HG03432 (cell line): Measurements from ENCODE around the gene FBXO2.
"Not testable (repeated sequence)": the region's sequence is repeated elsewhere in the genome, so short reads cannot be mapped to it uniquely, and the experiment has no call there.

Experiments used
- ATAC-seq: cut with Tn5 transposase; IDR thresholded peaks from one replicate; pipeline ENCODE4 v1.9.1; 2021; ENCODE audit warnings: mild to moderate bottlenecking, moderate library complexity; ENCODE audit not compliant: unreplicated experiment

FBXO2 gene

DNA sequence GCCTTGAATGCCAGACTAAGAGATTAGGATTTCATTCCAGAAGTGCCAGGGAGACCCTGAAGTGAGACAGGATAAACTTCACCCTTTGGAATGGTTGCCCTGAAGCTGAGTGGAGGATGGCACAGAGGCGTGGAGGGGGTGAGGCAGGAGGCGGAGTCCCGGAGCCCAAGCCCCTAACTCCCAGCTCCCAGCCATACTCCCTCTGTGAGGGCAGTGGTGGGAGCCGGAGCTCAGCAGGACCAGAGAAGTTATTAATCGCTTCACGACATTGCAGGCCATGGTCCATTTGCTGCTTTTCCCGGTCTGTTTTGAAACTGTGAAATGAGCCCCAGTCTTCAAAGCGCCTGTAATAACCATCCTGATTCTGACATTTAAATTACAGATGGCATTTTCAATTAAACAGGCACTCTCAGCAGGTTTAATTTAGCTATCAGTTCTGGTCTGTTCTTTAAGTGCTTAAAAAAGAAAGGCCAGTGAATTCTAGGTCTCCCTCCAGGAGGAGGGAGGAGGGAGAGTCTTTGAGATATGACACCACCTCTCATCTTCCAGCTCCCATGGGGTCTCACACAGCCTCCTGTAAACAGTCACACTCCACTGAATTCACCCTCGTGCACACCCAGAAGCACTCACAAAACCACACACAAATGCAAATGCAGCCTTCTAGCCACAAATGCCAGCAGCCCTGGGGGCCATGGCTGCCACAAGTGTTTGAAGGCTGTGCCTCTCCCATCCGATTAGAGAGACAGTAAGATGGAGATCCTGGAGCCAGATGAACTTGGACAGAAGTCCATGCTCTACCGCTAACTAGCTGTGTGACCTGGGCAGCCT, 19.6 kb downstream of the FBXO2 start:
- ATAC-seq: no peak

DNA sequence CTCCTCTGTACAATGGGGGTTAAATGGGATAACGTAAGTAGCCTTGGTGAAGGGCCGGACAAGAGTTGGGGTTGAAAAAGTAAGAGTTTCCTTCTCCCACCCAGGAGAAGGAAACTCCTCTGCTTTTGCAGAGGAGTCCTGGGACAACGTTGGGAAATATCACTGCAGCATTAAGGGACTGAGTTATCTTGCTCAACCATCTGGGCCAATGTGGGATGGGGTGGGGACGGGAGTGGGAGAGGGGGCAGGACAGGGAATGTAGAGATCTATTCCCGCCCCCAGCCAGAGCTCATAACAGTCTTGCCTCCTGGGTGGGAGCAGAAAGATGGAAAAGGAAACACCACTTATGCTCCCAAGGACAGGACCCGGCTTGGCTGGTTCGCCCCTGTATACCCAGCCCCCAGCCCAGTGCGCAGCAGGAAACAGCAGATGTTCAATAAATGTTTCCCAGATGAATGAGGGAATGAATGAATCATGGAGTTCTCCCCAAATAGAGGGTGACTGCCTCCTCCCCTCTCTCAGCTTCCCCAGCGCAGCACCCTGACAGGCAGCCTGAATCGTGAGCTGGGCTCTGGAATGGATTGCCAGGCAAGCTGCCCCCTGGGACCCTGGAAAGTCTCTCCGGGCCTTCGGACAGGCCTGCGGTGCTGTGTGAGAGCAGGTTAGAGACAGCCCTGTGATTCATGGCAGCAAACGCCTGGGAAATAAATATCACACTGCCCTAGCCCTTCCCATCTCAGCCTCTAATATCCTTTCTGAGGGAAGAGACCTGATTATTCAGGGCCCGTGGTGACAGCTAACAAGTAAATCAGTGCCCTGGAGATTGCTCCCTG, 24.8 kb downstream of the FBXO2 start:
- no peak for ATAC-seq

DNA sequence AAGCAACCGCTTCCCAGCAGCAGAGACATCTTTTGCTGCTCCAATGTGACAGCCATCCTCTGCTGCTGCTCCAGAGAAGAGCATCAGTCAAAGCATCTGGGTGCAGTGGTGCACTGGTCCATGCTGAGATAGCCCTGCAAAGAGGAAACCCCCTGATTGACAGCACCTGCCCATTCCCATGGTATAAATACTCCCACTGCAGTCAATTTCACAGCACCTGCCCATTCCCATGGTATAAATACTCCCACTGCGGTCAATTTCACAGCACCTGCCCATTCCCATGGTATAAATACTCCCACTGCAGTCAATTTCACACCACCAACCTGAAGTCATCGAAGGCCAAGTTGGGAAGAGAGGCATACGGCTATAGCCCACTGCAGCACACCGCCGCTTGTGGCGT, 25.5 kb downstream of the FBXO2 start:
- ATAC-seq: no peak

DNA sequence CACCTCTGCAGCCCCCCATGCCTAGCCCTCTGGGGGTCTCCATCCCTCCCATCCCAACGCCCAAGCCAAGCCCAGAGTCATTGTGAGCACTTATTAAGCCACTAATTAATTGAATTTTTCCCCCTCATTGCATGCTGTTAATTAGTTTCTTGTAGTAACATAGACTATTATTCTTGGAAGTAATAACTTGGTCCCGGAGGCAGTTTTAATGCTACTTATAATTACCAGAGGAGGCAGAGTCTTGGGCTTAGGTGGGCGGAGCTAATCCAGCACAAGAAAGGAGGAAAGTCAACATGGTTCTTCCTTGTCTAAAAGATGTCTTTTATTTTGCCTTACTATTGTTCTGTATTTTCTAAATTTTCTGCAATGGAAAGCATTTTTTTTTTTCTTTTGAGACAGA, 27.7 kb downstream of the FBXO2 start:
- no peak for ATAC-seq

DNA sequence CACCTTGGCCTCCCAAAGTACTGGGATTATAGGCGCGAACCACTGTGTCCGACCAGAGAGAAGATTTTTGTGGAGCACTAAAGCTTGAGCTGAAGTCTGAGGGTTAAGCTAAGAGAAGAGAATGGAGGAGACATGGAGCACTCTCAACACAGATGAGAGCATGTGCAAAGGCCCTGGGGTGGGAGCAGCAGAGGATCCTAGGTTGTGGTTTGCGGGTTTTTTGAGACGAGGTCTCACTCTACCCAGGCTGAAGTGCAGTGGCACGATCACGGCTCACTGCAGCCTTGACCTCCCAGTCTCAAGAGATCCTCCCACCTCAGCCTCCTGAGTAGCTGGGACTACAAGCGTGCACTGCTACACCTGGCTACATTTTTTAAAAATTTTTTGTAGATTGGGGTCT, 30.5 kb downstream of the FBXO2 start:
- no peak for ATAC-seq

DNA sequence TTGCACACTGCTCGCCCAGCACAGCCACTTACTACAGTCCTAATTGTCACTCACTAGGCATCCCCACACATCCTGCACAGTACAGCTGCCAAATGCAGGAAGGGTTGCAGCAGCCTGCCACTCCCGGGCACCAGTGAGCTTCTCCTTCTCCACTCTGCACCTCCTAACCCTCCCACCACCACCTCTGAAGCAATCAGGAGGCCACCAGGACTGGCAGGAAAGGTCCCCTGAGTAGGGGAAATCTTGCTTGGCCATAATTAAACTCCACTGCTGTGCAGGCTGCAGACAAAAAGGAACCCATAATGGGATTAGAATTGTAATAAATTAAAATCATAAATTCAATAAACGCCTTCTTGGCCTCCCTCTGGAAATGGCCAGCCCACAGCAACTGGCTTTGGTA, 31.8 kb downstream of the FBXO2 start:
- no peak for ATAC-seq

DNA sequence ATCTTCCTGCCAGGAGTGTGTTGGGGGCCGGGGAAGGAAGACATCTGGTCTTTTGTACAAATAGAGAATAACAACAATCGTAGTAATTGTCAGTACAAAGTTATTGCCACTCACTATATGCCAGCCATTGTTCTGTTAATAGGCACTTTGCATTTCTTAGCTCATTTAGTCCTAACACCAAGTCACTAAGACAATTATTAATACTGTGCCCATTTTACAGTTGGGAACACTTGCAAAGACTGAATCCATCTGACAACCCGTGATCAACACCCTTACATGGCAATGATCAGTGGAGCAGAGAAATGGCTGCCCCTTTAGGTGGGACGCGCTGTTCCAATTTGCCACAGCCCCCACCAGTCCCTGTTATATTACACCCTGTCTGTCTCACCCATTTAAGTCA, 33.3 kb downstream of the FBXO2 start:
- no peak for ATAC-seq

DNA sequence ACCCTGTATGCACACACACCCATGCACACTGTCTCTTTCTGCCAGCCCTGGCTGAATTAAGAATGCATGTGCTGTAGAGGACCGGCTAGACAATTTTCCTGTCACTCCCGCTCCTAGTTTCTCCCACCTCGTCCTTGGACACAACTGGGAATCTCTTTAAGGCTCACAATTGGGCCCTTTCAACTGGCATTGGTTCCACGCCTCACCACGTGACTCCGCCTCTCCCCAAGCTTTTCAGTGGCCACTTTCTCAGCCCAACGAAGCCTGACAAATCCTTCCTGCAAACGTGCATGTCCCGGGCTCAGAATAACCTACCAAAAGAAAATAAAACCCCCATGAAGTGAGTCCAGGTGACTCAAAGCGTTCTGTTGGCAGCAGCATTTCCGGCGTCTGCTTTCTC, 33.8 kb downstream of the FBXO2 start:
- ATAC-seq: no peak

DNA sequence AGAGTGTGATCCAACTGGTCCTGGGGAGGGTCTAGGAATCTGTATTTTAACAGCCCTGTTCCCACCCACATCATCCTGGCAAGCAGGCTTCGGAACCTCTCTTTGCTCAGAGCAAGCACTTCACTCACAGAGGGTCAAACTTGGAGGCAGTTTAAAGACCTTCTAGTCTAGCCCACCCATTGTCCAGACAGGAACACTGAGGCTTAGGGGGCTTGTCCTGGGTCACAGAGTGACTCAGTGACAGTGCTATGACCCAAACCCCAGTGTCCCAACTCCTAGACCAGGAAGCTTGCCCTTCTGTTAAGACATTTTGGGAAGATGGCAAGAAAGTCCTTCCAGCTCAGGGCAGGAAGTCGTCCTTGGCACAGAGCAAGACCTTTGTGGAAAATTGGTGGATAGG, 36.5 kb downstream of the FBXO2 start:
- no peak for ATAC-seq

DNA sequence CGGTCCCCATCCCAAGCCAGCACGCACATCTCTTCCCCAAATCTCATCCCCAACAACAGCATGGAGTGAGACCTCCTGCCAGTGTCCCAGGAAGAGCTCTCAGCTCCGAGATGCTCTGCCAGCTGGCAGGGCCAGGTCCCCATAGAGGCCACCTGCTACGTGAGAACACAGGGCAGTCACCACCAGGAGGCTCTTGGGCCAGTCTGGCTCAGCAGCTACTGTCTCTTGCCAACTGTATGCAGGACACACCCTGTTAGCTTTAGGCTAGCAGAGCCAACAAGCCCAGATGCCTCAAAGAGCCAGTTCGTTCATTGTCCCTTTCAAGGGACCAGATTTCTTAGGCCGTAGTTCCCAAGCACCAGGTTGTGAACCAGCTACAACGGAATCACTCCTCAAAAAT, 36.9 kb downstream of the FBXO2 start:
- ATAC-seq: no peak

DNA sequence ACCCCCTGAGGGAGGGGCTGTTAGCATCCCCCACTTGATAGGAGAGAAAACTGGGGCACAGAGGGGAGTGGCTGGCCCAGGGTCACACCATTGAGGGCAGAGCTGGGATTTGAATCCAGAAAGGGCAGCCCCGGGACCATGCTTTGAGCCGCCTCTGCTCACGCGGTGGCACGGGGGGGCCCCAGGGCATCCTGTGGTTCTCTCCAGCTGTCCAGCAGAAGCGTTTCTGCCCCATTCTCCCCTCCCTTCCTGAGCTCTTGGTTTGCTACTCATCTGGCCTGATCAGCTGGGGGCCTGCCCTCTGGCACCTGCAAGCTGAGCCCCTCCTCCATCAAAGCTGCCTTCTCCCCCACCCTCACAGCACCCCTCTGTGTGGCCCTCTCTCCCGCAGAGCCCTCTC, 37.5 kb downstream of the FBXO2 start:
- no peak for ATAC-seq

DNA sequence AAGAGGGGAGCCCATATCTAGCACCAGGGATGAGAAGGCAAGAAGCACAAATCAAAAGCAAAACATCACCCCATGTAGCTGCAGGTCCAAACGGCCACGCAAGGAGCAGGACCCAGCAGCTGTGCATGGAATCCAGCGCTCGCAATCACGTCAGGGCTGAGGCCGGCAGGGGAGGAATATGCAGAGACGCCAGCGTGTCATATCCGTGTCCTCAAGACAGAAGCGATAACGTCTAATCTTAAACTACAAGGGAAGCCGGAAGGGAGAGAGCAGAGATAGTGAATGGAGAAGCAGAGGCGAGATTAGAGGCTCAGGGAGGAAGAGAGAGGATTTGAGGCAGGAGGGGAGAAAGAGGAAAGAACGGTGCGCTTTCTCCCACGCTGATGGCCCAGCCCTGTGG, 39.1 kb downstream of the FBXO2 start:
- ATAC-seq: no peak

DNA sequence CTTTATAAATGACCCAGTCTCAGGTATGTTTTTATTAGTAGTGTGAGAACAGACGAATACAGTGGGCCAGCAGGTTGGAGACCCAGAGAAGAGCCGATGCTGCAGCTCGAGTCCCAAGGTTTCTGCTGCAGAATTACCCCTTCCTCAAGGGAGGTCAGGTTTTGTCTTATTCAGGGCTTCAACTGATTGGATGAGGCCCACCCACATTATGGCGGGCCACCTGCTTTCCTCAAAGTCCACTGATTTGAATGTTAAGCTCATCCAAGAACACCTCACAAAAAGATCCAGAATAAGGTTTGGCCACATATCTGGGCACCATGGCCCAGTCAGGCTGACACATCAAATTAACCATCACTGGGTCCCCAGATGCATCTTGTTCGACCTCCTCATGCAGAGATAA, 40.9 kb downstream of the FBXO2 start:
- no peak for ATAC-seq

DNA sequence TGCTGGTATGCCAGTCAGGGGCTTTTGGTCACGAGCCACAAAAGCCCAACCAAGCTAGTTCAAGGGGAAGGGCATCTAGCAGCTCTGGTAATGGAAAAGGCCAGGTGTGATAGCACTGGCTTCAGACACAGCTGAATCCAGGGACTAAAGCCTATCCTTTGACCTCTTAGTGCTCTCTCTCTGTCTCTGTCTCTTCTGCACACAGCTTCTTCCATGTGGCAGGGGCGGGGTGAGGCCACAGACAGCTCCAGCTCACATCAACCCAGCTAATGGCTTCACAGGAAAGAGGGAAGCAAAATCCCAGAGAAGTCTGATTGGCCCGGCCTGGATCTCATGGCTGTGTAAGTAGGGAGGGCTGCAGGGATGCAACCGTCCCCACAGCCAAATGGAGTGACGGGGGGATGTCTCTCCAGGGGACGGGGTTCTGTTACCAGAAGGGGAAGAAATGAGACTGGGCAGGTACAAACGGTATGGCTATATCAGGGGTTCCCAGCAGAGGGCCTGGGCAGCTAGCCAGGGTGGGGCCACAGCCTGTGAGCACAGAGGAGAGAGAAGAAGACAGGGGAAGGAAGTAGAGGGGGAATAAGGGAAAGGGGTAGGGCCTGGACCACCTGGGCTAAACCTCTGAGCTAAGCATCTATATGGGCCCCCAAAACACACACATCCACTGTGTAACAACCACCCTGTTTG, 42.4 kb downstream of the FBXO2 start:
- no peak for ATAC-seq

DNA sequence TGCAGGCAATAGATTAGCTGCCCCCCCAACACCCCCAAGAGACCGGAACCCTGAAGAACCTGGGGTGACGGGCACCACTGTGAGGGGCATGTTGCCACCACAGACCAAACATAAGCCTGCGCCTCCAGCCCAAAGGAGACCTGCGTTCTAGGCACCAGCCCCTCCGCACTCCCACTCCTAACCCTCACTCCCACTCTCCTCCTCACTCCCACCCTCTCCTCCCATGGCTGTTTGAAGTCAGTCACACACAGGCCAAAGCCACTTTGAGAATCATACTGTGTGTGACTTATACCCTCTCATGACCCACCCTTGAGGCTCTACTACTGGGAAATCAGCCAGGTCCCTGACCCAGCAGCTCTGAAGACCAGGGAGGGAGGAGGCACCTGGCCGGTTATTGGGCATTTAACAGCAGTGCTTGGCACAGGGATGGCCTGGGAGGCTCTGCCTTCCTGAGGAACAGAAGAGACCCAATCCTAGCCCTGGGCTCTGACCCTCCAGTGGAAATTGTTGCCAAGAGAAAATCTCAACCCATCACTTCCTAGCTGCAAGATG, 43.5 kb downstream of the FBXO2 start:
- no peak for ATAC-seq

DNA sequence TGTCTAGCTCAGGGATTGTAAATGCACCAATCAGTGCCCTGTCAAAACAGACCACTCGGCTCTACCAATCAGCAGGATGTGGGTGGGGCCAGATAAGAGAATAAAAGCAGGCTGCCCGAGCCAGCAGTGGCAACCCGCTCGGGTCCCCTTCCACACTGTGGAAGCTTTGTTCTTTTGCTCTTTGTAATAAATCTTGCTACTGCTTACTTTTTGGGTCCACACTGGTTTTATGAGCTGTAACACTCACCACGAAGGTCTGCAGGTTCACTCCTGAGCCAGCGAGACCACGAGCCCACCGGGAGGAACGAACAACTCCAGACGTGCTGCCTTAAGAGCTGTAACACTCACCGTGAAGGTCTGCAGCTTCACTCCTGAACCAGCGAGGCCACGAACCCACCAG, 44.9 kb downstream of the FBXO2 start:
- ATAC-seq: not testable (repeated sequence)

DNA sequence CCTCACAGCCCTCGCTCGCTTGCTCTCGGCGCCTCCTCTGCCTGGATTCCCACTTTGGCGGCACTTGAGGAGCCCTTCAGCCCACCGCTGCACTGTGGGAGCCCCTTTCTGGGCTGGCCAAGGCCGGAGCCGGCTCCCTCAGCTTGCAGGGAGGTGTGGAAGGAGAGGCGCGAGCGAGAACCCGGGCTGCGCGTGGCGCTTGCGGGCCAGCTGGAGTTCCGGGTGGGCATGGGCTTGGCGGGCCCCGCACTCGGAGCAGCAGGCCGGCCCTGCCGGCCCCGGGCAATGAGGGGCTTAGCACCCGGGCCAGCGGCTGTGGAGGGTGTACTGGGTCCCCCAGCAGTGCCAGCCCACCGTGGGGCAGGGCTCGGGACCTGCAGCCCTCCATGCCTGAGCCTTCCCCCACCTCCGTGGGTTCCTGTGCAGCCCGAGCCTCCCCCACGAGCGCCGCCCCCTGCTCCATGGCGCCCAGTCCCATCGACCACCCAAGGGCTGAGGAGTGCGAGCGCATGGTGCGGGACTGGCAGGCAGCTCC, 45.6 kb downstream of the FBXO2 start:
- ATAC-seq: not testable (repeated sequence)

DNA sequence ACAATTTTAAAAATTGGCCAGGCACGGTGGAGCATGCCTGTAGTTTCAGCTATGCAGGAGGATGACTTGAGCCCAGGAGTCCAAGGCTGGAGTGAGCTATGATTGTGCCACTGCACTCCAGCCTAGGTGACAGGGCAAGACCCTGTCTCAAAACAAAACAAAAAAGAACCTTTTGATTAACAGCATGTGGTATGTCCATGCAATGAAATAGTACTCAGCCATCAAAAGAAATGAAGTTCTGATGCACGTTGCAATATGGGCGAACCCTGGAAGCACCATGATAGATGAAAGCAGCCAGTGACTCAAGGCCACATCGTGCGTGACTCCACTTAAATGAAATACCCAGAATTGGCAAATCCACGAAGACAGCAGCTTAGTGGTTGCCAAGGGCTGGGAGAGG, 47.5 kb downstream of the FBXO2 start:
- ATAC-seq: no peak

DNA sequence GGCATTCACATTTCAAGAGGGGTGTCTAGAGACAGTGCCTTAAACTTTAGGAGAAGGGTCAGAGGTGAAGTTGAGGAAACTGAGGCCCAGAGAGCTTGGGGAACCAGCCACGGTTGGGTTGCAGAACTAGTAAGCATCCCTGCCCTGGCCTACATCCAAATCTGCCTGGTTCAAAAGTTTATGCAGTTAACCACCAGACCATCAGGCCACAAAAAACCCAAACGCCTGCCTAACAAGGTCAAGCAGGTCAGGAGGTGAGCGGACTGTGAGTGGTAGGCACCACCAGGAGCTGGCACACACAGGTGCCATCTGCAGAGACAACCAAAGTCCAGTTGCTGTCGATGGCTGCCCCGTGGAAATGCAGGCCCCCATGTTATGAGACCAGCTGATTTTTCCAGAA, 51.2 kb downstream of the FBXO2 start:
- no peak for ATAC-seq

DNA sequence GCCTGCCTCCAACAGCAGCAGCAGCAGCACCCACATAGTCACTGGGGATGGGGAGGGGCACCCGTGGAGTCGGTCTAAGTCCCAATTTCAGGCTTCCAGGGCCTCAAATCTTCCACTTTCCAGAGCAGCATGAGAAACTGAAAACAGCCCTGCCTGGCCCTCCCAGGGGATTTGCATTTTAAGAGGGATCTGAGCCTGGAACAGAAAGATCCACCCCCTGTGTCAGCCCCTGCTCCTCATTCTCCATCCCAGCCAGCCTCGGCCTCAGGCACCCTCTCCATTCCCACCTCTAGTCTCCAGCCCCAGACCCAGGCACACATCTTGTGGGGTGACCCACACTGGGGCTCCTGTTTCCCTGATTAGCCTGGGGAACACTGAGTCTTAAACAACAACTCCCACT, 51.8 kb downstream of the FBXO2 start:
- ATAC-seq: no peak

DNA sequence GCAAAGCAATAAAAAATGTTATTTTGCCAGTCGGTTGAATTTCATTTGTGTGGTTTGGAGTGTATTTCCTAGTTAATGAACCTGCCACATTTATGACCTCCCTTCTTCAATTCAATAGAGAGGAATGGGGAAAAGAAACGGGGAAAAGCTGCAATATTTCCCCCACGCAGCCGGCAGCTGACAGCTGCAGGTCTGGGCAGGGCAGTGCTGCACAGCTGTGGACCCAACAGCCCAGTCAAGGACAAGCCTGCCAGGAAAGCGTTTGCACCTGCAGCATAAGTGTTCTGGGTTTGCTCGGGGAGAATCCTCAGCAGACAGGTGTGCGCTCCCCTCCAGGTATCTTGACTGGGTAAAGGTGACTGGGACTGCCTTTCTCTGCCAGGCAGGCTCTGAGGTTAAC, 53.4 kb downstream of the FBXO2 start:
- ATAC-seq: no peak
